HUES48 (cell line): ENCODE measurements around the gene METTL1.
"Not testable (repeated sequence)": the region's sequence is repeated elsewhere in the genome, so short reads cannot be mapped to it uniquely, and the experiment has no call there.

Experiments
- H3K27ac ChIP-seq: one replicate; pipeline ENCODE4 v1.7.0; 2013; ENCODE audit warnings: low read depth, low read length, inconsistent platforms
- H3K27me3 ChIP-seq: 2 replicates; pipeline ENCODE4 v1.6.1; 2013; ENCODE audit warnings: mild to moderate bottlenecking, low read length; ENCODE audit not compliant: control insufficient read depth, insufficient read depth
- H3K36me3 ChIP-seq: 2 replicates; pipeline ENCODE4 v1.6.1; 2013; ENCODE audit warnings: low read length; ENCODE audit not compliant: control insufficient read depth, insufficient read depth
- H3K4me1 ChIP-seq: 2 replicates; pipeline ENCODE4 v1.6.1; 2013; ENCODE audit warnings: mild to moderate bottlenecking, low read length; ENCODE audit not compliant: control insufficient read depth, insufficient read depth
- H3K4me3 ChIP-seq: 2 replicates; pipeline ENCODE4 v1.5.1; 2013; ENCODE audit warnings: mild to moderate bottlenecking, low read depth, low read length
- H3K9ac ChIP-seq: 2 replicates; pipeline ENCODE4 v1.6.1; 2013; ENCODE audit warnings: mild to moderate bottlenecking, low read depth, low read length, moderate library complexity
- H3K9me3 ChIP-seq: 2 replicates; pipeline ENCODE4 v1.6.1; 2013; ENCODE audit warnings: low read length; ENCODE audit not compliant: control insufficient read depth, insufficient read depth

Gene METTL1

GRCh38 chr12:57726884-57727757, 44.8 kb downstream of the METTL1 start:
- Histone ChIP-seq H3K27me3 (peaks cover 80% of the 10 kb centered on the region), H3K27ac (no peak overlapping the region), H3K36me3 (no peaks in the 10 kb centered on the region), H3K4me3 (peak overlapping the region; percentile 66), H3K4me1 (no peaks in the 10 kb centered on the region), H3K9me3 (no peaks in the 10 kb centered on the region), H3K9ac (no peak overlapping the region)

- no peaks in the 10 kb centered on the region for H3K36me3 ChIP-seq
- H3K9ac ChIP-seq, result no peak overlapping the region
- peaks cover 72% of the 10 kb centered on the region for H3K27me3 ChIP-seq
- no peak overlapping the region for H3K27ac ChIP-seq
- no peaks in the 10 kb centered on the region for H3K4me1 ChIP-seq
- H3K4me3 ChIP-seq, result peak overlapping the region; percentile 66
- H3K9me3 ChIP-seq, result no peaks in the 10 kb centered on the region
Measured at GRCh38 chr12:57726151-57726883, 45.6 kb downstream of the METTL1 start.

DNA sequence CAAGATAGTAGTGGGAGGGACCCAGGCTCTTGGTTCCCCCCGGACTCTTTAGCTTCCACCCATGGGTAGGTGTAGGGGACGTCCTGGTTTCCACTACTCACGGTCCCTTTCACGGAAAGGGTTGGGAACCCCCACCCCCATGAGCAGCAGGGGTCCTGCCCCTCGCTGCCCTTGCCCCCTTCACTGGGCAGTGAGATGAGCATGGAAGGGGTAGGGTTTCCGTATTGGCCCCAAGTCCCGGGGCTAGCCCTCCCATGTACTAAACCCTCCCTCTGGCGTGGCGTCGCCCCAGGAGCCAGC, 46.1 kb downstream of the METTL1 start:
- Histone ChIP-seq H3K36me3 (peaks cover 3% of the 10 kb centered on the region; the same call in 1 of the 2 replicates), H3K27ac (no peak overlapping the region), H3K9ac (no peak overlapping the region), H3K9me3 (no peaks in the 10 kb centered on the region), H3K27me3 (peaks cover 67% of the 10 kb centered on the region), H3K4me1 (no peaks in the 10 kb centered on the region), H3K4me3 (peak overlapping the region; percentile 66)

- Histone ChIP-seq H3K36me3 (peaks cover 9% of the 10 kb centered on the region; the same call in 1 of the 2 replicates), H3K4me3 (no peak overlapping the region), H3K27ac (no peak overlapping the region), H3K9me3 (no peaks in the 10 kb centered on the region), H3K9ac (no peak overlapping the region), H3K27me3 (peaks cover 61% of the 10 kb centered on the region), H3K4me1 (no peaks in the 10 kb centered on the region)
Measured at GRCh38 chr12:57724936-57725740, 46.8 kb downstream of the METTL1 start.

GRCh38 chr12:57724003-57724935, 47.6 kb downstream of the METTL1 start:
- Histone ChIP-seq H3K4me3 (no peak overlapping the region), H3K9ac (no peak overlapping the region), H3K4me1 (no peaks in the 10 kb centered on the region), H3K36me3 (peaks cover 16% of the 10 kb centered on the region), H3K9me3 (no peaks in the 10 kb centered on the region), H3K27me3 (peaks cover 52% of the 10 kb centered on the region), H3K27ac (no peak overlapping the region)

GRCh38 chr12:57723630-57723962, 48.3 kb downstream of the METTL1 start:
- Histone ChIP-seq H3K4me3 (no peak overlapping the region), H3K4me1 (no peaks in the 10 kb centered on the region), H3K9me3 (no peaks in the 10 kb centered on the region), H3K27me3 (peaks cover 47% of the 10 kb centered on the region), H3K9ac (no peak overlapping the region), H3K27ac (no peak overlapping the region), H3K36me3 (peaks cover 21% of the 10 kb centered on the region)

DNA sequence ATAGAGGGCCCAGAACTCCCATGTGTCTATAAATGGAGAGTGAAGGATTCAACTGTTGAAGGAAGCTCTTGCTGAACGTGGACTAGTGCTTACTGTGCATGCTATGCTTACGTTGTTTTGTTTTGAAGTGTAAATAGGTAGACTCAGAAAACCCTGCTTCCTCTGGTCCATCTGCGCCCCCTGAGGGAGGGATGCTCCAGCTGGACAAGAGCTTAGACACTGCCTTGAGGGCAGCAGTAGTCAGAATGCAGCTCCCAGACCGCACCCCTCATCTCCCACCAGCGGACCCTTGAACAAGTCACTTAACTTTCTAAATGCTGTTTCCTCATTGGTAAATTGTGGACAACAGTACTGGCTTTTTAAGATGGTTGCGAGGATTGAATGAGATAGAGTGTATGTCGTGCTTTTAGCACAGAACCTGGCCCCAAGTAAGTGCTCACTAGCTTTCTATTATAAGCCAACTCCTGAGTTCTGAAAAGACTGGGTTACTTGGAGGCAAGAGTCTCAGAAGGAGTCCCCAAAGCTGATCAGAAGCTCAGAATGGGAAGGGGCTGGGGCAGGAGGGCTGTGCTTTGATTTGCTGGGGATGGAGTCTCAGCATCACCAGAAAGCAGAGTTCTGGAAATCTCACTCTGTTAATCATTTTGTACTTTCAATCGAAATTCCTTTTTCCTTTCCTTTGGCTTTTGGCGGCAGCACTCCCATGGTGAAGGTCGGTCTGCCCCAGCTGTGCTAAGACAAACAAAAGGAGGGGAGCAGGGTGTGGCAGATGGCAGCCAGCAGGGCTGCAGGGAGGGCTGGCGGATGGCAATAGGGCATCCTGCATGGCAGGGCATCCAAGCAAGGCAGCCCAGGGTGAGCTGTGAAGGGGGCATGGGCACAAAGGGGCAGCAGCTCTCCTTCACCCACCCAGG, 48.9 kb downstream of the METTL1 start:
- peaks cover 41% of the 10 kb centered on the region for H3K27me3 ChIP-seq
- no peak overlapping the region for H3K4me3 ChIP-seq
- H3K9ac ChIP-seq, result no peak overlapping the region
- H3K36me3 ChIP-seq, result peaks cover 26% of the 10 kb centered on the region
- H3K9me3 ChIP-seq, result no peaks in the 10 kb centered on the region
- no peak overlapping the region for H3K27ac ChIP-seq
- no peaks in the 10 kb centered on the region for H3K4me1 ChIP-seq

GRCh38 chr12:57721846-57722608, 49.9 kb downstream of the METTL1 start:
- not testable (repeated sequence) for H3K27ac ChIP-seq, H3K4me1 ChIP-seq, H3K4me3 ChIP-seq, H3K9me3 ChIP-seq, H3K9ac ChIP-seq
- Histone ChIP-seq H3K27me3 (peaks cover 32% of the 10 kb centered on the region), H3K36me3 (peaks cover 32% of the 10 kb centered on the region)
